Measurements from ENCODE around the gene ADAMTS5.

The ADAMTS5 gene
- long read RNA-seq, result 0 reads

GRCh38 chr21:26967062-26967913 is at the start of gene ADAMTS5:
Gene ADAMTS5 (minus strand): TSS chr21:26967088. CDS start chr21:26966391, 697 bp downstream.
- H3K27ac ChIP-seq (replicated peaks), result peak within 1 kb of the TSS; percentile 59
- peak; percentile 83 to 88 for DNase-seq (ENCODE audit: low read depth in 1 of 2, low spot score in 1 of 2)
- TF ChIP-seq, protein P1, sequence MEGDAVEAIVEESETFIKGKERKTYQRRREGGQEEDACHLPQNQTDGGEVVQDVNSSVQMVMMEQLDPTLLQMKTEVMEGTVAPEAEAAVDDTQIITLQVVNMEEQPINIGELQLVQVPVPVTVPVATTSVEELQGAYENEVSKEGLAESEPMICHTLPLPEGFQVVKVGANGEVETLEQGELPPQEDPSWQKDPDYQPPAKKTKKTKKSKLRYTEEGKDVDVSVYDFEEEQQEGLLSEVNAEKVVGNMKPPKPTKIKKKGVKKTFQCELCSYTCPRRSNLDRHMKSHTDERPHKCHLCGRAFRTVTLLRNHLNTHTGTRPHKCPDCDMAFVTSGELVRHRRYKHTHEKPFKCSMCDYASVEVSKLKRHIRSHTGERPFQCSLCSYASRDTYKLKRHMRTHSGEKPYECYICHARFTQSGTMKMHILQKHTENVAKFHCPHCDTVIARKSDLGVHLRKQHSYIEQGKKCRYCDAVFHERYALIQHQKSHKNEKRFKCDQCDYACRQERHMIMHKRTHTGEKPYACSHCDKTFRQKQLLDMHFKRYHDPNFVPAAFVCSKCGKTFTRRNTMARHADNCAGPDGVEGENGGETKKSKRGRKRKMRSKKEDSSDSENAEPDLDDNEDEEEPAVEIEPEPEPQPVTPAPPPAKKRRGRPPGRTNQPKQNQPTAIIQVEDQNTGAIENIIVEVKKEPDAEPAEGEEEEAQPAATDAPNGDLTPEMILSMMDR (IDR thresholded peaks at IDR 0.05; ENCODE audit: insufficient read depth, low read length), result no peak
- TF ChIP-seq POLR2AphosphoS5 (IDR thresholded peaks at IDR 0.05; ENCODE audit: low read depth), result 0 out of 2 replicates have a peak, but pooled peaks have one; percentile 3
- H3K4me3 ChIP-seq (replicated peaks; ENCODE audit: insufficient read depth, low read length), result peak within 1 kb of the TSS; percentile 55
- H3K27me3 ChIP-seq (ENCODE audit: insufficient read depth, poor library complexity, severe bottlenecking), result peaks cover 5% of the 10 kb centered on the region

- no peak for DNase-seq (ENCODE audit: low read depth in 1 of 2, low spot score in 1 of 2)
- no peak overlapping the region for H3K27ac ChIP-seq (replicated peaks)
- no peak overlapping the region for H3K4me3 ChIP-seq (replicated peaks; ENCODE audit: insufficient read depth, low read length)
- H3K27me3 ChIP-seq (ENCODE audit: insufficient read depth, poor library complexity, severe bottlenecking), result no peaks in the 10 kb centered on the region
- TF ChIP-seq POLR2AphosphoS5 (IDR thresholded peaks at IDR 0.05; ENCODE audit: low read depth) (no peak), SPI1 (IDR thresholded peaks at IDR 0.05; ENCODE audit: borderline replicate concordance, low read depth) (no peak), GABPA (IDR thresholded peaks at IDR 0.05; ENCODE audit: low read depth) (no peak), REST (IDR thresholded peaks at IDR 0.05; ENCODE audit: insufficient replicate concordance, low read depth) (no peak)
- TF ChIP-seq, protein P1 (IDR thresholded peaks at IDR 0.05; ENCODE audit: insufficient read depth, low read length), result no peak
Measured at GRCh38 chr21:27001526-27001925, 34.6 kb upstream of the ADAMTS5 start.

DNA sequence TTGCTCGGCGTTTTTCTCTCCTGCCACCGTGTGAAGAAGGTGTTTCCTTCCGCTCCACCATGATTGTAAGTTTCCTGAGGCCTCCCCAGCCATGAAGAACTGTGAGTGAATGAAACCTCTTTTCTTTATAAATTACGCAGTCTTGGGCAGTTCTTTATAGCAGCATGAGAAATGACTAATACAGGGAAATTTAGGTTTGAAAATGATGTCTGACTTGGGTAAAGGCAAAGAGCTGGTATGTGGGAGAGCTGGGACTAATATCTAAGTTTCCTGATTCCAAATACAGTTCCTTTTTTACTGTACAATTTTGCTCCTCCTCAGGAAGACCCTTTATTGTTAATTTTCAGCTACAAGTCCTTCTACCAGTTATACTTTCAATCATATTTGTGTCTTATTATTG is 16.7 kb upstream of the ADAMTS5 start:
- DNase-seq (ENCODE audit: low read depth in 1 of 2, low spot score in 1 of 2), result no peak
- H3K4me3 ChIP-seq (replicated peaks; ENCODE audit: insufficient read depth, low read length), result no peak overlapping the region
- no peaks in the 10 kb centered on the region for H3K27me3 ChIP-seq (ENCODE audit: insufficient read depth, poor library complexity, severe bottlenecking)
- no peak overlapping the region for H3K27ac ChIP-seq (replicated peaks)
- no peak for TF ChIP-seq SPI1 (IDR thresholded peaks at IDR 0.05; ENCODE audit: borderline replicate concordance, low read depth)
- no peak for TF ChIP-seq POLR2AphosphoS5 (IDR thresholded peaks at IDR 0.05; ENCODE audit: low read depth)
- no peak for TF ChIP-seq REST (IDR thresholded peaks at IDR 0.05; ENCODE audit: insufficient replicate concordance, low read depth)
- TF ChIP-seq, protein P1 (IDR thresholded peaks at IDR 0.05; ENCODE audit: insufficient read depth, low read length), result no peak
- TF ChIP-seq GABPA (IDR thresholded peaks at IDR 0.05; ENCODE audit: low read depth), result no peak

All from HL-60 (cell line).